ENCODE results near the gene SLITRK4.
A peak's percentile ranks its signal among the peaks of the same experiment; 100 is the strongest.

Gene SLITRK4

GRCh38 chrX:143635915-143636314 is at the start of gene SLITRK4:
Gene SLITRK4 (minus strand): TSS chrX:143636101. CDS start chrX:143631108, 4,993 bp downstream.
- peak; percentile 50 for DNase-seq

- no peak for DNase-seq
These were observed 47.6 kb upstream of the SLITRK4 start for GRCh38 chrX:143683486-143683885.

GRCh38 chrX:143674926-143675325 is 39.0 kb upstream of the SLITRK4 start:
- no peak for DNase-seq

- DNase-seq = no peak
These were observed 33.5 kb upstream of the SLITRK4 start for GRCh38 chrX:143669395-143669794.

DNA sequence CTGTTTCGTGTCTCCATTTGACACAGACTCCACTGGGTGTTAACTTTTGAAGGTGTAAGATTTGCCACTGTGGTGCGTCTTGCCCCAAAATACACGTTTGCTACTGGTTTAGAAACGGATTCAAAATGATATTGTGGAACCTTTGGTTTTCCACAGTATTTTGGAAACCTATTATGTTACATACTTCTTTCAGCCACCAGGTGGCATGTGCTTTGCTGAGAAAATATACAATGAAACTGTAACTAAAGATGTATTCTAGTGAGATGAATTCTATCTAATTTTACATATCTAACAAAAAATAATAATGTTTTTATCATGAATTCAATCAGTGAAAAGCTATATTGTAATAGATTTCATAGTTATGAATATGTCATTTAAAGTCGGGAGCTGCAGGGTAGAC is 28.4 kb upstream of the SLITRK4 start:
- no peak for DNase-seq

- DNase-seq = no peak
These were observed 27.9 kb upstream of the SLITRK4 start for GRCh38 chrX:143663755-143664154.

GRCh38 chrX:143661286-143661685 is 25.4 kb upstream of the SLITRK4 start:
- DNase-seq = no peak

- no peak for DNase-seq
These were observed 12.8 kb upstream of the SLITRK4 start for GRCh38 chrX:143648705-143649104.

DNA sequence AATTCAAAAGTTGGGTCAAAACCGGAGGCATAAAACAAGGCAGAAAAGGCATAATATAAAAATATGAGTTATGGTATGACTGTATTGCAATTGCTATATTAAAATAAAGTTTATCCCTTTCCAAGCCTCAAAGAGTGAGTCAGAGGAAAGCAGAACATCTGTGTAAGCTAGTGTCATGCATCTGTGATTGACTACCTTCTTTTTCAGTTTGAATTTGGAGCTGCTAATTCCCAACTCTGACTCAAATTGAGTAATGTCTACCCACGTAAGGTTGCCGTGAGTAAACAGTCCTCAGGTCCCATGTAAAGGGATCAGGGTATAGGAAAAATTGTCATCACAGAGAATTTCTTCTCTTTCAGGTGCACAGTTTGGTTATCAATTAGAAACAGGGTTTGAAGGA is 6.5 kb upstream of the SLITRK4 start:
- no peak for DNase-seq

- no peak for DNase-seq
These were observed 930 bp upstream of the SLITRK4 start for GRCh38 chrX:143636831-143637230.

- DNase-seq = peak; percentile 27
These were observed 1.0 kb downstream of the SLITRK4 start for GRCh38 chrX:143634663-143635455.

- DNase-seq = peak; percentile 3
These were observed 1.6 kb downstream of the SLITRK4 start for GRCh38 chrX:143634309-143634662.

DNA sequence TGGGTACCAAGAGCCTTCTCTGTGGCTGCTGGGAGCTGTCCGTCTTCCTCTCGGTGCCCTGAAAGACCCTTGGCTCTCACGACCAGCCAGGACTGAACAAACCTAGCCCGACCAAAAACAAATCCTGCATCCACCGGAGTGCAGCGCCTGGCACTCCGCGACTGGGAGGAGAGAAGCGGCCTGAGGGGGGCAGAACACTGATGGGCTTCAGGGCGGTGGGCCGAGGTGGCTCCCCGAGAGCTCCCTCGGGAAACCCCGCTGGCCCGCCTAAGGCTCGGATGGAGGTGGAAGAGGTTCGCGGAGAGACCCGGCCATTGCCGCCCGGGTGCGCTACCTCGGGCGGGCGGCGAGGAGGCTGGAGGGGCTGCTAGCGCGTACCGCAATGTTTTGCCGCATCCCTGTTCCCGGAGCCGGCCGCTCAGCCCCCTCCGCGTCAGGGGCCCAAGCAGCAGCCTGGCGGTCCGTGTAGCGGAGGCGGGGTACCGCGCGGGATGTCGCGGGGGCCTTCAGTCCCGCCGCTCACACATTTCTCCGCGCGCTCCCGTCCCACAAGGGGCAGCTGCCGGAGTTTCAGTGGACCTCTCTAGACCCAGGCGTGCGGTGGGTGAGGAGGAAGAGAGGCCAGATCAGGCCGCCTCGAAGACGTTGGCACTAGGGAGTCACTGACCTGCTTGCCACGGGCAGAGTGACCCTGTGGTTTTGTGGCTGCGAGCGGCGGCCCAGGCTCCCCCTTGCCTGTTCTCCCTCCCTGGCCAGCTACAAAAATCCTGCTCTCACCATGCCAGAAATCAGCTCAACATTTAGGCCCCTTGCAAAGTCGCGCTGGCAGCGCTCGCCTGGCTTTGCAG is 2.2 kb downstream of the SLITRK4 start:
- peak; percentile 16 for DNase-seq

- DNase-seq = no peak
These were observed 3.1 kb downstream of the SLITRK4 start for GRCh38 chrX:143632625-143633410.

DNA sequence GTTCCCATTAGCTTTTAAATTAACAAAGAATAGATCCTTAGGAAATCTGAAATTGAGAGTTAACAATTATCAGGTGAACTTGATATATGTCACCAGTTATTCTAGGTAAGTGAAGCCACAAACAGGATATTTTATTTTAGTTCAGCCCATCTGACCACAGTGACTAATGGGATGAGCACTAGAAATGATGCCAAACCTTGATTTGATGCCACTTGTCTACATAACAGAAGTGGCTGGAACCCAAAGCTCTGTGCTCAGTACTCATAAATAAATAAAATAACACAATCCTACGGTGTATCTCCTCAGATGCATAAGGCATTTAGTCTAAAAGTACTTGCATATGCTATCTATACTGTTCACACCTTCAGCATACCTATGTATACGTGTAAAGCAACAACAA is 12.2 kb downstream of the SLITRK4 start:
- no peak for DNase-seq

- DNase-seq = no peak
These were observed 14.6 kb downstream of the SLITRK4 start for GRCh38 chrX:143621276-143621675.

DNA sequence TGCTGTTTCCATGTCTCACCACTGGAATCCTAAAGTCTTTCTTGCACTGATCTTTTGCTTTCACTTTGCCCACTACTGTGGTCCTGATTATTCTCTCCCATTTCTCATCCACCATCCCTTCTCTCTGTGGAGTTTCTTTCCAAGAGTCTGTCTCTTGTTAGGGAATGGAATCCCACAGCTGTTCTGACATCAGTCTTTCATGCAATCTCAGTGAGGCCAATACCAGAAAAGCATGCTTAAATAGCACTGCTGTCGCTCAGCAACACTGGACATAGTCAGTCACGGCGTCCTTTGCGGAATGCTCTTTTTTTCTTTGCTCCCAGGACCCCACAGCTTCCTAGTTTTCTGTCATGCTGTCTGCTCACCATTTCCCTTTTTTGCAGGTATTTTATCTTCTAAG is 20.1 kb downstream of the SLITRK4 start:
- DNase-seq = no peak

- no peak for DNase-seq
These were observed 34.1 kb downstream of the SLITRK4 start for GRCh38 chrX:143601809-143602208.

DNA sequence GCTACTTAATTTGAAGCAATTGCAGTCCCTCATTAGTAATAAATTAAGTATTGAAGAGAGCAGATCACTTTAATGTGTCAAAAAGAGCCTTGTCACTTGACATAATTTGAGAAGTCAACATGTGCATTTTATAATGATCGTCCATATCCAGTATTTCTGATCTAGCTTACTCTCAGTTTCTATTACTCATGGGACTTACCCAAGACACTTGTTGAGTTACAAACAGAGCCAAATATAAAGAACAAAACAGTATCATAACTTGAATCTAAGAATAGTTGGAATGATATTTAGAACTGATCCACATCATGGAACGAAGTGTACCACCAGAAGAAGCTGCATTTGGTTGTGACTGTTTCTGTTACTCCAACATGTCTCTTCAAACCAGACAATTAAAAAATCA is 54.7 kb downstream of the SLITRK4 start:
- DNase-seq = no peak

- DNase-seq = no peak
These were observed 55.6 kb downstream of the SLITRK4 start for GRCh38 chrX:143580266-143580665.
